Osteoblast (primary cell): ENCODE results near the gene AKR7A2. TPM values are rescaled to one million over a fixed set of nuclear protein-coding genes. Genes with fewer than 3 reads are reported as not detected.

ENCODE experiments used
- DNase-seq: peaks from one replicate; pipeline ENCODE4 v3.0.0; 2011; ENCODE audit warnings: low spot score, mixed read lengths; ENCODE audit not compliant: insufficient read length; ENCODE audit errors: missing footprints
- H2AFZ ChIP-seq: 2 replicates; pipeline ENCODE4 v1.6.0; 2011; ENCODE audit warnings: mild to moderate bottlenecking, low read length
- H3K27ac ChIP-seq: 2 replicates; pipeline ENCODE4 v1.5.1; 2011; ENCODE audit warnings: mild to moderate bottlenecking, low read depth, low read length, moderate library complexity
- H3K27me3 ChIP-seq: 2 replicates; pipeline ENCODE4 v1.6.0; 2012; ENCODE audit warnings: mild to moderate bottlenecking, control low read depth, inconsistent platforms, low read length, moderate library complexity; ENCODE audit not compliant: insufficient read depth
- H3K36me3 ChIP-seq: 2 replicates; pipeline ENCODE4 v1.5.1; 2011; ENCODE audit warnings: mild to moderate bottlenecking, low read length, control low read depth, moderate library complexity; ENCODE audit not compliant: insufficient read depth
- H3K4me1 ChIP-seq: 2 replicates; pipeline ENCODE4 v1.5.1; 2011; ENCODE audit warnings: mild to moderate bottlenecking, low read length, control low read depth, moderate library complexity; ENCODE audit not compliant: insufficient read depth
- H3K4me2 ChIP-seq: 2 replicates; pipeline ENCODE4 v1.6.0; 2011; ENCODE audit warnings: mild to moderate bottlenecking, low read length; ENCODE audit not compliant: insufficient read depth
- H3K4me3 ChIP-seq: fragments of 200-600 bp; sonication (generic); 3 replicates; pipeline ENCODE4 v1.5.1; 2012; ENCODE audit warnings: mild to moderate bottlenecking, low read length, inconsistent platforms; ENCODE audit not compliant: insufficient read depth
- H3K79me2 ChIP-seq: 2 replicates; pipeline ENCODE4 v1.6.0; 2012; ENCODE audit warnings: mild to moderate bottlenecking, low read length, control low read depth, inconsistent platforms; ENCODE audit not compliant: insufficient read depth
- H3K9me3 ChIP-seq: 2 replicates; pipeline ENCODE4 v1.5.1; 2011; ENCODE audit warnings: low read depth, low read length, control low read depth
- H4K20me1 ChIP-seq: 2 replicates; pipeline ENCODE4 v1.6.0; 2012; ENCODE audit warnings: mild to moderate bottlenecking, low read length, control low read depth; ENCODE audit not compliant: insufficient read depth
- CTCF ChIP-seq: IDR thresholded peaks from 2 replicates; pipeline ENCODE4 v1.5.1; 2011; ENCODE audit warnings: mild to moderate bottlenecking, low read depth, low read length, moderate library complexity; ENCODE audit errors: extremely low read depth
- total RNA-seq: library from RNA; depleted of rRNA; stranded (reverse); fragments of >200 nt; gene quantifications from 2 replicates; pipeline ENCODE4 v1.2.3, GENCODE V29; 2012

AKR7A2 gene
- total RNA-seq, 1 donor, result 66.2 TPM

GRCh38 chr1:19342062-19342750, 30.3 kb upstream of the AKR7A2 start:
- no peak for TF ChIP-seq CTCF
- no peak for DNase-seq
- H3K4me2 ChIP-seq, result no peak overlapping the region

GRCh38 chr1:19341201-19342061, 29.5 kb upstream of the AKR7A2 start:
- H3K4me1 ChIP-seq, result no peaks in the 10 kb centered on the region
- H2AFZ ChIP-seq, result no peak overlapping the region
- no peaks in the 10 kb centered on the region for H3K27me3 ChIP-seq
- H3K9me3 ChIP-seq, result no peaks in the 10 kb centered on the region
- H3K36me3 ChIP-seq, result peaks cover 59% of the 10 kb centered on the region
- H3K4me2 ChIP-seq, result no peak overlapping the region
- H4K20me1 ChIP-seq, result peaks cover 46% of the 10 kb centered on the region
- TF ChIP-seq CTCF, result peak; percentile 94
- DNase-seq, result peak; percentile 98
- H3K4me3 ChIP-seq, result no peak overlapping the region
- H3K27ac ChIP-seq, result no peak overlapping the region
- H3K79me2 ChIP-seq, result no peaks in the 10 kb centered on the region

More at GRCh38 chr1:19342062-19342750, 30.3 kb upstream of the AKR7A2 start:
- Histone ChIP-seq H3K4me3 (no peak overlapping the region), H3K9me3 (no peaks in the 10 kb centered on the region), H3K27ac (no peak overlapping the region), H3K4me1 (no peaks in the 10 kb centered on the region), H4K20me1 (peaks cover 41% of the 10 kb centered on the region), H3K27me3 (no peaks in the 10 kb centered on the region), H2AFZ (no peak overlapping the region), H3K79me2 (peaks cover under 1% of the 10 kb centered on the region), H3K36me3 (peaks cover 61% of the 10 kb centered on the region)

GRCh38 chr1:19340387-19340937, 28.5 kb upstream of the AKR7A2 start:
- no peak for DNase-seq
- Histone ChIP-seq H2AFZ (no peak overlapping the region), H3K27ac (no peak overlapping the region), H4K20me1 (peaks cover 47% of the 10 kb centered on the region), H3K4me1 (no peaks in the 10 kb centered on the region), H3K27me3 (no peaks in the 10 kb centered on the region), H3K9me3 (no peaks in the 10 kb centered on the region), H3K4me2 (no peak overlapping the region), H3K4me3 (no peak overlapping the region), H3K36me3 (peaks cover 59% of the 10 kb centered on the region), H3K79me2 (no peaks in the 10 kb centered on the region)
- TF ChIP-seq CTCF, result no peak
